Neutrophil (primary cell): Measurements from ENCODE around the gene CDH10.

Experiments
- H3K27ac ChIP-seq: fragments of 200-600 bp; sonication (generic); 2 replicates; pipeline ENCODE4 v1.5.1; 2016; ENCODE audit warnings: mild to moderate bottlenecking, moderate library complexity
- H3K27me3 ChIP-seq: fragments of 200-600 bp; sonication (generic); 2 replicates; pipeline ENCODE4 v1.6.0; 2016; ENCODE audit warnings: mild to moderate bottlenecking
- H3K36me3 ChIP-seq: fragments of 200-600 bp; sonication (generic); 2 replicates; pipeline ENCODE4 v1.5.1; 2017
- H3K4me1 ChIP-seq, 2 experiments: fragments of 200-600 bp in 1 of 2; sonication (generic) in 1 of 2; 1 replicate in 1 of 2; 2 replicates in 1 of 2; pipeline versions ENCODE4 v1.5.1 to v1.6.1; 2013 to 2016; ENCODE audit warnings: low read depth in 1 of 2, low read length in 1 of 2, mild to moderate bottlenecking in 1 of 2, moderate library complexity in 1 of 2; ENCODE audit not compliant: control insufficient read depth in 1 of 2, insufficient read depth in 1 of 2
- H3K4me3 ChIP-seq, 2 experiments: fragments of 200-600 bp in 1 of 2; sonication (generic) in 1 of 2; 1 replicate in 1 of 2; 2 replicates in 1 of 2; pipeline ENCODE4 v1.5.1; 2013 to 2016; ENCODE audit warnings: low read depth in 1 of 2, low read length in 1 of 2, mild to moderate bottlenecking in 1 of 2, moderate library complexity in 1 of 2
- H3K9me3 ChIP-seq: fragments of 200-600 bp; sonication (generic); 2 replicates; pipeline ENCODE4 v1.5.1; 2016
- CTCF ChIP-seq: fragments of 200-600 bp; sonication (generic); IDR thresholded peaks from 2 replicates; pipeline ENCODE4 v1.5.1; 2016; ENCODE audit warnings: antibody characterized with exemption

The CDH10 gene

GRCh38 chr5:24623624-24624023, 21.2 kb downstream of the CDH10 start:
- no peaks in the 10 kb centered on the region for H3K36me3 ChIP-seq
- no peak overlapping the region for H3K4me3 ChIP-seq
- no peak for TF ChIP-seq CTCF
- no peaks in the 10 kb centered on the region for H3K27me3 ChIP-seq
- H3K4me1 ChIP-seq, result no peaks in the 10 kb centered on the region
- H3K9me3 ChIP-seq, result no peaks in the 10 kb centered on the region
- no peak overlapping the region for H3K27ac ChIP-seq

- Histone ChIP-seq H3K27me3 (no peaks in the 10 kb centered on the region), H3K9me3 (no peaks in the 10 kb centered on the region), H3K4me3 (no peak overlapping the region), H3K27ac (no peak overlapping the region), H3K36me3 (no peaks in the 10 kb centered on the region), H3K4me1 (no peaks in the 10 kb centered on the region)
- no peak for TF ChIP-seq CTCF
These were observed 21.7 kb downstream of the CDH10 start for GRCh38 chr5:24623031-24623430.

- no peak overlapping the region for H3K4me3 ChIP-seq
- no peaks in the 10 kb centered on the region for H3K36me3 ChIP-seq
- TF ChIP-seq CTCF, result no peak
- H3K9me3 ChIP-seq, result no peaks in the 10 kb centered on the region
- no peaks in the 10 kb centered on the region for H3K27me3 ChIP-seq
- H3K4me1 ChIP-seq, result no peaks in the 10 kb centered on the region
- H3K27ac ChIP-seq, result no peak overlapping the region
These were observed 23.0 kb downstream of the CDH10 start for GRCh38 chr5:24621792-24622191.

- Histone ChIP-seq H3K4me1 (no peaks in the 10 kb centered on the region), H3K27ac (no peak overlapping the region), H3K4me3 (no peak overlapping the region), H3K27me3 (no peaks in the 10 kb centered on the region), H3K36me3 (no peaks in the 10 kb centered on the region), H3K9me3 (no peaks in the 10 kb centered on the region)
- no peak for TF ChIP-seq CTCF
These were observed 28.2 kb downstream of the CDH10 start for GRCh38 chr5:24616566-24616965.

GRCh38 chr5:24615159-24615558, 29.6 kb downstream of the CDH10 start:
- Histone ChIP-seq H3K36me3 (no peaks in the 10 kb centered on the region), H3K27me3 (no peaks in the 10 kb centered on the region), H3K27ac (no peak overlapping the region), H3K9me3 (no peaks in the 10 kb centered on the region), H3K4me3 (no peak overlapping the region), H3K4me1 (no peaks in the 10 kb centered on the region)
- TF ChIP-seq CTCF, result no peak

GRCh38 chr5:24609706-24610105, 35.1 kb downstream of the CDH10 start:
- Histone ChIP-seq H3K4me1 (no peaks in the 10 kb centered on the region), H3K9me3 (no peaks in the 10 kb centered on the region), H3K4me3 (no peak overlapping the region), H3K36me3 (no peaks in the 10 kb centered on the region), H3K27ac (no peak overlapping the region), H3K27me3 (no peaks in the 10 kb centered on the region)
- TF ChIP-seq CTCF, result no peak
